H1 (cell line): ENCODE measurements around the gene FOSL2. TPM values are rescaled to one million over a fixed set of nuclear protein-coding genes. Genes with fewer than 3 reads are reported as not detected.

Source experiments
- CTCF ChIA-PET: fragments of 300-600 bp; sonication (Branson Sonifier 250); formaldehyde crosslinking; loops from one replicate; lab custom pipeline; 2021; ENCODE audit not compliant: partially characterized antibody; lab: Charles Lee
- POLR2A ChIA-PET: fragments of 300-600 bp; sonication (Branson Sonifier 250); formaldehyde crosslinking; loops from one replicate; lab custom pipeline; 2021; ENCODE audit warnings: inconsistent platforms; ENCODE audit not compliant: partially characterized antibody; lab: Charles Lee
- DNase-seq, 2 experiments: peaks; one replicate each; pipeline versions ENCODE4 v3.0.0 to v3.0.0-alpha.2; 2010 to 2022; ENCODE audit warnings: low spot score in 2 of 2, low read depth in 1 of 2, mixed read lengths in 1 of 2
- FAIRE-seq: peaks from 2 replicates; lab custom pipeline; 2011; peaks lifted over from hg19 to GRCh38; lab: Jason Lieb, UNC
- H2AFZ ChIP-seq: 2 replicates; pipeline ENCODE4 v1.8.1; 2012; ENCODE audit warnings: low read length, inconsistent platforms
- H2AK5ac ChIP-seq: 2 replicates; pipeline ENCODE4 v1.6.1; 2013; ENCODE audit warnings: low read depth, low read length
- H2BK120ac ChIP-seq: replicated peaks from 2 replicates; pipeline ENCODE3; 2013; ENCODE audit warnings: low read depth, low read length, inconsistent platforms
- H2BK12ac ChIP-seq: 2 replicates; pipeline ENCODE4 v1.6.1; 2013; ENCODE audit warnings: low read depth, low read length
- H2BK15ac ChIP-seq: 2 replicates; pipeline ENCODE4 v1.6.1; 2013; ENCODE audit warnings: low read length
- H2BK20ac ChIP-seq: 2 replicates; pipeline ENCODE4 v1.6.1; 2013; ENCODE audit warnings: low read length
- H2BK5ac ChIP-seq: 2 replicates; pipeline ENCODE4 v1.6.1; 2013; ENCODE audit warnings: low read depth, low read length
- H3K14ac ChIP-seq: 2 replicates; pipeline ENCODE4 v1.6.1; 2013; ENCODE audit warnings: inconsistent platforms; ENCODE audit not compliant: insufficient read length
- H3K18ac ChIP-seq: 2 replicates; pipeline ENCODE4 v1.6.1; 2013; ENCODE audit warnings: low read length; ENCODE audit errors: extremely low read depth
- H3K23ac ChIP-seq: 2 replicates; pipeline ENCODE4 v1.6.1; 2013; ENCODE audit warnings: inconsistent platforms; ENCODE audit not compliant: insufficient read length
- H3K23me2 ChIP-seq: 2 replicates; pipeline ENCODE4 v1.6.1; 2013; ENCODE audit warnings: low read depth, low read length
- H3K27ac ChIP-seq: 2 replicates; pipeline ENCODE4 v1.6.1; 2011; ENCODE audit warnings: low read depth, low read length, inconsistent platforms
- H3K27me3 ChIP-seq, 4 experiments: replicated peaks in 1 of 4; 1 replicate in 1 of 4; 2 replicates in 3 of 4; pipeline versions ENCODE4 v1.6.1 to v1.8.1; 2011 to 2013; ENCODE audit warnings: low read length in 3 of 4, mild to moderate bottlenecking in 3 of 4, inconsistent platforms in 2 of 4, mixed read lengths in 2 of 4, moderate library complexity in 1 of 4; ENCODE audit not compliant: control insufficient read depth in 3 of 4, insufficient read depth in 3 of 4; ENCODE audit errors: extremely low read depth in 1 of 4
- H3K36me3 ChIP-seq, 4 experiments: 2 replicates each; pipeline versions ENCODE4 v1.6.1 to v1.8.1; 2011 to 2013; ENCODE audit warnings: mild to moderate bottlenecking in 4 of 4, low read length in 3 of 4, moderate library complexity in 2 of 4, control low read depth in 1 of 4, inconsistent platforms in 1 of 4; ENCODE audit not compliant: insufficient read depth in 4 of 4, control insufficient read depth in 2 of 4
- H3K4ac ChIP-seq: replicated peaks from 2 replicates; pipeline ENCODE3; 2013; ENCODE audit warnings: low read length, low read depth, mixed read lengths, inconsistent platforms; ENCODE audit not compliant: insufficient read length
- H3K4me1 ChIP-seq, 4 experiments: replicated peaks in 1 of 4; 1 replicate in 1 of 4; 2 replicates in 3 of 4; pipeline versions ENCODE4 v1.6.1 to v1.8.1; 2011 to 2013; ENCODE audit warnings: low read length in 3 of 4, inconsistent platforms in 2 of 4, mixed read lengths in 1 of 4; ENCODE audit not compliant: insufficient read depth in 4 of 4, control insufficient read depth in 3 of 4
- H3K4me2 ChIP-seq, 2 experiments: 2 replicates each; pipeline versions ENCODE4 v1.6.1 to v1.8.1; 2011 to 2013; ENCODE audit warnings: low read depth in 2 of 2, low read length in 2 of 2, control low read depth in 1 of 2, inconsistent platforms in 1 of 2, mild to moderate bottlenecking in 1 of 2; ENCODE audit not compliant: insufficient read depth in 1 of 2
- H3K4me3 ChIP-seq, 4 experiments: fragments of 200-600, 300-600 bp in 1 of 4; sonication (generic), shearing (Covaris generic), sonication (Bioruptor Twin) in 1 of 4; 2 replicates each; pipeline versions ENCODE4 v1.5.1 to v1.8.1; 2011 to 2016; ENCODE audit warnings: low read length in 4 of 4, low read depth in 3 of 4, control low read depth in 2 of 4, inconsistent platforms in 2 of 4, mild to moderate bottlenecking in 2 of 4, mixed read lengths in 1 of 4, moderate library complexity in 1 of 4; ENCODE audit not compliant: insufficient read depth in 2 of 4; ENCODE audit errors: extremely low read depth in 1 of 4
- H3K56ac ChIP-seq: replicated peaks from 2 replicates; pipeline ENCODE3; 2013; ENCODE audit warnings: low read depth, mild to moderate bottlenecking, mixed read lengths, low read length, inconsistent platforms; ENCODE audit not compliant: insufficient read length
- H3K79me1 ChIP-seq: 2 replicates; pipeline ENCODE4 v1.6.1; 2013; ENCODE audit warnings: low read depth, low read length, control low read depth
- H3K79me2 ChIP-seq, 2 experiments: 2 replicates each; pipeline versions ENCODE4 v1.6.1 to v1.8.1; 2012 to 2013; ENCODE audit warnings: low read length in 2 of 2, mild to moderate bottlenecking in 2 of 2, inconsistent platforms in 1 of 2; ENCODE audit not compliant: insufficient read depth in 2 of 2, control insufficient read depth in 1 of 2
- H3K9ac ChIP-seq, 4 experiments: replicated peaks in 1 of 4; 1 replicate in 1 of 4; 2 replicates in 3 of 4; pipeline versions ENCODE4 v1.6.1 to v1.8.1; 2011 to 2013; ENCODE audit warnings: low read depth in 3 of 4, low read length in 3 of 4, control low read depth in 2 of 4, mild to moderate bottlenecking in 2 of 4, moderate library complexity in 2 of 4, inconsistent platforms in 1 of 4; ENCODE audit errors: extremely low read depth in 1 of 4
- H3K9me3 ChIP-seq, 2 experiments: 2 replicates each; pipeline versions ENCODE4 v1.6.1 to v1.8.1; 2012 to 2013; ENCODE audit warnings: mild to moderate bottlenecking in 2 of 2, moderate library complexity in 2 of 2, control low read depth in 1 of 2, inconsistent platforms in 1 of 2, low read depth in 1 of 2, low read length in 1 of 2, mixed read lengths in 1 of 2; ENCODE audit not compliant: insufficient read depth in 2 of 2
- H4K20me1 ChIP-seq, 2 experiments: replicated peaks in 1 of 2; 2 replicates each; pipeline versions ENCODE3 to v1.8.1; 2011 to 2013; ENCODE audit warnings: inconsistent platforms in 2 of 2, low read length in 2 of 2, mild to moderate bottlenecking in 1 of 2; ENCODE audit not compliant: insufficient read depth in 2 of 2, control insufficient read depth in 1 of 2
- H4K5ac ChIP-seq: 2 replicates; pipeline ENCODE4 v1.6.1; 2013; ENCODE audit warnings: low read length, low read depth, mixed read lengths, inconsistent platforms; ENCODE audit not compliant: insufficient read length
- H4K8ac ChIP-seq: 2 replicates; pipeline ENCODE4 v1.8.0; 2013; ENCODE audit warnings: mild to moderate bottlenecking, moderate library complexity, low read length, inconsistent platforms; ENCODE audit not compliant: insufficient read depth; ENCODE audit errors: extremely low read depth
- H4K91ac ChIP-seq: replicated peaks from 2 replicates; pipeline ENCODE3; 2013; ENCODE audit warnings: low read length, mixed read lengths, inconsistent platforms; ENCODE audit not compliant: insufficient read length
- ASH2L ChIP-seq: fragments of 200-600, 300-600 bp; sonication (generic); IDR thresholded peaks from one replicate; pipeline ENCODE4 v1.7.1; 2017; ENCODE audit warnings: low read length
- TAF1 ChIP-seq: IDR thresholded peaks from 2 replicates; pipeline ENCODE4 v1.6.1; 2011; ENCODE audit warnings: mild to moderate bottlenecking, low read depth, low read length
- TEAD4 ChIP-seq: IDR thresholded peaks from 2 replicates; pipeline ENCODE4 v1.6.1; 2012; ENCODE audit warnings: low read depth, low read length, inconsistent platforms, mixed read lengths
- WGBS, 2 experiments: shearing (Covaris generic) in 1 of 2; methylation state at CpG; one replicate each; pipeline versions ENCODE4 v1.1.6 to v1.1.7; 2013 to 2015; ENCODE audit warnings: low lambda C conversion rate in 2 of 2, mixed read lengths in 2 of 2, inconsistent platforms in 1 of 2, low coverage in 1 of 2, missing lambda C conversion rate in 1 of 2; ENCODE audit not compliant: insufficient replicate concordance in 2 of 2, insufficient coverage in 1 of 2, insufficient read length in 1 of 2; ENCODE audit errors: extremely low coverage in 1 of 2, missing lambda C conversion rate in 1 of 2; 5-methylcytosine and 5-hydroxymethylcytosine counted together
- polyA plus RNA-seq, 7 experiments: library from polyadenylated mRNA; depleted of rRNA in 3 of 7; stranded (reverse) in 5 of 7; unstranded in 2 of 7; fragments of >200 nt in 5 of 7; fragments of 200-250 nt in 2 of 7; gene quantifications; 1 replicate in 5 of 7; 2 replicates in 1 of 7; 4 replicates in 1 of 7; pipeline versions ENCODE4 v1.2.1 to v1.2.3, GENCODE V29; 2011 to 2013; ENCODE audit warnings: missing spikeins in 2 of 7, mixed read lengths in 2 of 7
- total RNA-seq: library from RNA; stranded (reverse); fragmentation: NEBNext Ultra II Directional; extraction: Animal tissue kit (Norgen Biotek cat#: 25700); gene quantifications from 2 replicates; pipeline ENCODE4 v1.2.1, GENCODE V29; 2021

FOSL2 gene
- total and polyA plus RNA-seq, 2 of the 8 experiments (the other 6 are each of a cell fraction or from before 2014, with no cell fraction given): 1.5 to 4.5 TPM

GRCh38 chr2:28389399-28390240 lies 3.0 kb upstream of the FOSL2 start:
- Histone ChIP-seq H3K4ac (no peak overlapping the region), H4K8ac (no peak overlapping the region), H2AK5ac (0 out of 2 replicates have a peak overlapping the region, but pooled peaks have one; percentile 18), H3K23me2 (peaks cover 26% of the 10 kb centered on the region), H2BK15ac (peak overlapping the region; percentile 76; the same call in 1 of the 2 replicates), H3K79me1 (no peaks in the 10 kb centered on the region), H3K27me3 (peaks cover 15 to 47% (median 35%) of the 10 kb centered on the region in 4 experiments), H3K4me2 (peak overlapping the region; percentile 81 to 87), H4K20me1 (no peaks in the 10 kb centered on the region), H4K5ac (no peak overlapping the region), H3K9ac (peak overlapping the region; percentile 16 to 82 (median 48); a peak in 6 of 7 replicates), H3K4me3 (peak overlapping the region; percentile 51 to 94 (median 69)), H2BK120ac (no peak overlapping the region), H3K18ac (peak overlapping the region; percentile 62; the same call in 1 of the 2 replicates), H4K91ac (no peak overlapping the region), H2BK5ac (peak overlapping the region; percentile 78; the same call in 1 of the 2 replicates), H3K4me1 (peaks cover 8 to 22% (median 14%) of the 10 kb centered on the region in 4 experiments), H3K23ac (no peak overlapping the region), H3K36me3 (no peaks in the 10 kb centered on the region), H3K56ac (no peak overlapping the region), H3K27ac (0 out of 2 replicates have a peak overlapping the region, but pooled peaks have one; percentile 6), H3K9me3 (no peaks in the 10 kb centered on the region), H2BK20ac (peak overlapping the region; percentile 61; the same call in 1 of the 2 replicates), H2BK12ac (peak overlapping the region; percentile 85), H3K14ac (no peak overlapping the region), H3K79me2 (no peaks in the 10 kb centered on the region), H2AFZ (peak overlapping the region; percentile 54)
- POLR2A ChIA-PET: interaction anchor here (0.8 to 4.2 kb wide), 13 partner anchors 9 to 673 kb away, joined by 3 to 17 read pairs (median 5); partner anchors contain the start of genes BABAM2 and RBKS
- 16% methylated on average over 17 of the region's 17 CpGs; no CpG with 5 or more reads in 1 of the 2 experiments for WGBS, 2 experiments
- no peak for DNase-seq
- TF ChIP-seq TEAD4: peak; percentile 63; the same call in 1 of the 2 replicates
- TF ChIP-seq TAF1: no peak
- peak; percentile 80 for TF ChIP-seq ASH2L
- no peak for FAIRE-seq
- CTCF ChIA-PET: interaction anchor here (1.1 to 1.6 kb wide), 3 partner anchors 10 to 666 kb away, joined by 3 to 5 read pairs (median 3); no protein-coding TSS in a partner anchor
